Upper lobe of left lung (tissue), 4 donors: Measurements from ENCODE around the gene ZNF519.

Experiments
- CTCF ChIP-seq, 6 experiments: fragments of 450-650 bp in 4 of 6; fragments of 200-600 bp in 2 of 6; sonication (generic) in 2 of 6; IDR thresholded peaks; one replicate each; pipeline ENCODE4 v1.5.1; 2016 to 2019; ENCODE audit warnings: antibody characterized with exemption in 6 of 6
- EP300 ChIP-seq, 4 donors: sonication (generic); formaldehyde crosslinking; IDR thresholded peaks; one replicate each; pipeline ENCODE4 v1.5.1; 2017; ENCODE audit warnings: antibody characterized with exemption in 4 of 4, control low read depth in 2 of 4
- POLR2A ChIP-seq, 4 donors: fragments of 450-650 bp; IDR thresholded peaks; one replicate each; pipeline ENCODE4 v1.5.1; 2016 to 2017; ENCODE audit warnings: antibody characterized with exemption in 4 of 4, mild to moderate bottlenecking in 2 of 4
- POLR2AphosphoS5 ChIP-seq, 2 donors: sonication (generic); formaldehyde crosslinking; IDR thresholded peaks; one replicate each; pipeline ENCODE4 v1.5.1; 2017; ENCODE audit warnings: antibody characterized with exemption in 2 of 2

GRCh38 chr18:14089781-14090180 lies 42.5 kb downstream of the ZNF519 start:
- TF ChIP-seq CTCF (IDR thresholded peaks at IDR 0.05), result no peak
- no peak for TF ChIP-seq EP300 (IDR thresholded peaks at IDR 0.05)
- TF ChIP-seq POLR2AphosphoS5 (IDR thresholded peaks at IDR 0.05), result no peak
- no peak for TF ChIP-seq POLR2A (IDR thresholded peaks at IDR 0.05)
